HEK293 (cell line): ENCODE data around the gene OXSM.

Source experiments
- ELK4 ChIP-seq: IDR thresholded peaks from 2 replicates; pipeline ENCODE4 v1.6.1; 2011; ENCODE audit warnings: mild to moderate bottlenecking, low read depth, low read length, borderline replicate concordance
- HOXD13 ChIP-seq: sonication (generic); formaldehyde crosslinking; IDR thresholded peaks from 2 replicates; pipeline ENCODE4 v1.8.0; 2022; ENCODE audit warnings: missing genetic modification reagents, borderline replicate concordance
- REST ChIP-seq: fragments of 450-650 bp; formaldehyde crosslinking; IDR thresholded peaks from 2 replicates; pipeline ENCODE4 v1.5.1; 2016; ENCODE audit warnings: missing biosample characterization, missing genetic modification characterization
- YY1 ChIP-seq: fragments of 450-650 bp; formaldehyde crosslinking; IDR thresholded peaks from 2 replicates; pipeline ENCODE4 v1.5.1; 2018; ENCODE audit warnings: missing biosample characterization, missing genetic modification characterization
- YY2 ChIP-seq: fragments of 450-650 bp; formaldehyde crosslinking; IDR thresholded peaks from 2 replicates; pipeline ENCODE4 v1.5.1; 2016; ENCODE audit warnings: missing biosample characterization, missing genetic modification characterization
- ZNF16 ChIP-seq: fragments of 450-650 bp; formaldehyde crosslinking; IDR thresholded peaks from 2 replicates; pipeline ENCODE4 v1.5.1; 2016; ENCODE audit warnings: low read depth, missing biosample characterization, missing genetic modification characterization
- ZNF266 ChIP-seq: fragments of 450-650 bp; formaldehyde crosslinking; IDR thresholded peaks from 2 replicates; pipeline ENCODE4 v1.5.1; 2016; ENCODE audit warnings: missing biosample characterization, missing genetic modification characterization, low read depth
- ZNF350 ChIP-seq: fragments of 450-650 bp; formaldehyde crosslinking; IDR thresholded peaks from 2 replicates; pipeline ENCODE4 v1.5.0; 2017; ENCODE audit warnings: missing biosample characterization, mild to moderate bottlenecking, missing genetic modification characterization
- ZNF501 ChIP-seq: fragments of 450-650 bp; formaldehyde crosslinking; IDR thresholded peaks from 2 replicates; pipeline ENCODE4 v1.5.1; 2016; ENCODE audit warnings: missing biosample characterization, missing genetic modification characterization
- ZNF776 ChIP-seq: fragments of 450-650 bp; formaldehyde crosslinking; IDR thresholded peaks from 2 replicates; pipeline ENCODE4 v1.5.0; 2017; ENCODE audit warnings: missing biosample characterization, missing genetic modification characterization, borderline replicate concordance
- ZXDB ChIP-seq: fragments of 450-650 bp; formaldehyde crosslinking; IDR thresholded peaks from 2 replicates; pipeline ENCODE4 v1.5.1; 2016; ENCODE audit warnings: missing biosample characterization, missing genetic modification characterization
- TF ChIP-seq, protein P1 (sequence below): fragments of 450-650 bp; formaldehyde crosslinking; IDR thresholded peaks from 2 replicates; pipeline ENCODE4 v1.5.1; 2016; ENCODE audit warnings: missing biosample characterization, missing genetic modification characterization, borderline replicate concordance
- TF ChIP-seq, protein P2 (sequence below): fragments of 450-650 bp; formaldehyde crosslinking; conservative IDR thresholded peaks from 2 replicates; pipeline ENCODE4 v1.5.1; 2016; ENCODE audit warnings: low read depth, missing biosample characterization, missing genetic modification characterization
- TF ChIP-seq, protein P3 (sequence below): fragments of 450-650 bp; formaldehyde crosslinking; IDR thresholded peaks from 2 replicates; pipeline ENCODE4 v1.5.1; 2016; ENCODE audit warnings: missing biosample characterization, missing genetic modification characterization
- TF ChIP-seq, protein P4 (sequence below): fragments of 450-650 bp; formaldehyde crosslinking; IDR thresholded peaks from 2 replicates; pipeline ENCODE4 v1.5.1; 2017; ENCODE audit warnings: missing biosample characterization, missing genetic modification characterization
- TF ChIP-seq, protein P5 (sequence below): fragments of 450-650 bp; IDR thresholded peaks from 2 replicates; pipeline ENCODE4 v1.5.1; 2018; ENCODE audit warnings: missing biosample characterization, missing genetic modification characterization

The OXSM gene

DNA sequence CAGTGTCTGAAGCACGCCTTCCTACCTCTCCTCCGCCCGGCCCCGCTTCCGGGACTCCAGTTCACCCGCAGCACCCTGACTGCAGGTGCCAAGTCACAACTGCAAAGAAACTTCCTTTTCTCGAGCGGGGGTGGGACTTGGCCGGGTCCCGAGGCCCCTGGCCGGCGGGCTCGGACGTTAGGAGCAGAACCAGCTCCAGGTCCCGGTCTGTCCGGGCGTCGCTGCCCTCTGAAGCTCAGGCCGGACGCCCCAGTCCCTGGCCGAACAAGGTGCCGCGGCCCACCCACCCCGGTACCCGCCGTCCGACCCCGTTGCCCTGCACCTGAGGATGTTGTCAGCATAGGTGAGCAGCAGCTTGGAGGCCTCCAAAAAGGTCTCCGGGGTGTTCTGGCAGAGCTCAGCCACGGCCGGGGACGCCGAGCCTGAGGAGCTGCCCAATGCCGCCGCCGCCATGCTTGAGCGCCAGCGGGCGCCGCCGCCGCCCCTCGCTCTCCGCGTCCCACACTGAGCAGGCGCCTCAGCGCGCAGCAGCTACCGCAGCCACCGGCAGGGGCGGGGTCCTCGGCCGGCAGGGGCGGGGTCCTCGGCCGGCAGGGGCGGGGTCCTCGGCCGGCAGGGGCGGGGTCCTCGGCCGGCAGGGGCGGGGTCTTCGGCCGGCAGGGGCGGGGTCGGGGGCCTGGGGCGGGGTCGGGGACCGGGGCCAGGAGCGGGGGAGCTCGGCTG, 6.8 kb upstream of the OXSM start, which contains the start of gene NGLY1 (continued):
- TF ChIP-seq, protein P1, sequence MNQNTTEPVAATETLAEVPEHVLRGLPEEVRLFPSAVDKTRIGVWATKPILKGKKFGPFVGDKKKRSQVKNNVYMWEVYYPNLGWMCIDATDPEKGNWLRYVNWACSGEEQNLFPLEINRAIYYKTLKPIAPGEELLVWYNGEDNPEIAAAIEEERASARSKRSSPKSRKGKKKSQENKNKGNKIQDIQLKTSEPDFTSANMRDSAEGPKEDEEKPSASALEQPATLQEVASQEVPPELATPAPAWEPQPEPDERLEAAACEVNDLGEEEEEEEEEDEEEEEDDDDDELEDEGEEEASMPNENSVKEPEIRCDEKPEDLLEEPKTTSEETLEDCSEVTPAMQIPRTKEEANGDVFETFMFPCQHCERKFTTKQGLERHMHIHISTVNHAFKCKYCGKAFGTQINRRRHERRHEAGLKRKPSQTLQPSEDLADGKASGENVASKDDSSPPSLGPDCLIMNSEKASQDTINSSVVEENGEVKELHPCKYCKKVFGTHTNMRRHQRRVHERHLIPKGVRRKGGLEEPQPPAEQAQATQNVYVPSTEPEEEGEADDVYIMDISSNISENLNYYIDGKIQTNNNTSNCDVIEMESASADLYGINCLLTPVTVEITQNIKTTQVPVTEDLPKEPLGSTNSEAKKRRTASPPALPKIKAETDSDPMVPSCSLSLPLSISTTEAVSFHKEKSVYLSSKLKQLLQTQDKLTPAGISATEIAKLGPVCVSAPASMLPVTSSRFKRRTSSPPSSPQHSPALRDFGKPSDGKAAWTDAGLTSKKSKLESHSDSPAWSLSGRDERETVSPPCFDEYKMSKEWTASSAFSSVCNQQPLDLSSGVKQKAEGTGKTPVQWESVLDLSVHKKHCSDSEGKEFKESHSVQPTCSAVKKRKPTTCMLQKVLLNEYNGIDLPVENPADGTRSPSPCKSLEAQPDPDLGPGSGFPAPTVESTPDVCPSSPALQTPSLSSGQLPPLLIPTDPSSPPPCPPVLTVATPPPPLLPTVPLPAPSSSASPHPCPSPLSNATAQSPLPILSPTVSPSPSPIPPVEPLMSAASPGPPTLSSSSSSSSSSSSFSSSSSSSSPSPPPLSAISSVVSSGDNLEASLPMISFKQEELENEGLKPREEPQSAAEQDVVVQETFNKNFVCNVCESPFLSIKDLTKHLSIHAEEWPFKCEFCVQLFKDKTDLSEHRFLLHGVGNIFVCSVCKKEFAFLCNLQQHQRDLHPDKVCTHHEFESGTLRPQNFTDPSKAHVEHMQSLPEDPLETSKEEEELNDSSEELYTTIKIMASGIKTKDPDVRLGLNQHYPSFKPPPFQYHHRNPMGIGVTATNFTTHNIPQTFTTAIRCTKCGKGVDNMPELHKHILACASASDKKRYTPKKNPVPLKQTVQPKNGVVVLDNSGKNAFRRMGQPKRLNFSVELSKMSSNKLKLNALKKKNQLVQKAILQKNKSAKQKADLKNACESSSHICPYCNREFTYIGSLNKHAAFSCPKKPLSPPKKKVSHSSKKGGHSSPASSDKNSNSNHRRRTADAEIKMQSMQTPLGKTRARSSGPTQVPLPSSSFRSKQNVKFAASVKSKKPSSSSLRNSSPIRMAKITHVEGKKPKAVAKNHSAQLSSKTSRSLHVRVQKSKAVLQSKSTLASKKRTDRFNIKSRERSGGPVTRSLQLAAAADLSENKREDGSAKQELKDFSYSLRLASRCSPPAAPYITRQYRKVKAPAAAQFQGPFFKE (tag by site-specific recombination): no peak
- TF ChIP-seq ZNF16 (tag by site-specific recombination): no peak
- no peak for TF ChIP-seq ZNF266 (tag by site-specific recombination)
- no peak for TF ChIP-seq ELK4
- no peak for TF ChIP-seq ZNF776 (tag by site-specific recombination)
- TF ChIP-seq, protein P2, sequence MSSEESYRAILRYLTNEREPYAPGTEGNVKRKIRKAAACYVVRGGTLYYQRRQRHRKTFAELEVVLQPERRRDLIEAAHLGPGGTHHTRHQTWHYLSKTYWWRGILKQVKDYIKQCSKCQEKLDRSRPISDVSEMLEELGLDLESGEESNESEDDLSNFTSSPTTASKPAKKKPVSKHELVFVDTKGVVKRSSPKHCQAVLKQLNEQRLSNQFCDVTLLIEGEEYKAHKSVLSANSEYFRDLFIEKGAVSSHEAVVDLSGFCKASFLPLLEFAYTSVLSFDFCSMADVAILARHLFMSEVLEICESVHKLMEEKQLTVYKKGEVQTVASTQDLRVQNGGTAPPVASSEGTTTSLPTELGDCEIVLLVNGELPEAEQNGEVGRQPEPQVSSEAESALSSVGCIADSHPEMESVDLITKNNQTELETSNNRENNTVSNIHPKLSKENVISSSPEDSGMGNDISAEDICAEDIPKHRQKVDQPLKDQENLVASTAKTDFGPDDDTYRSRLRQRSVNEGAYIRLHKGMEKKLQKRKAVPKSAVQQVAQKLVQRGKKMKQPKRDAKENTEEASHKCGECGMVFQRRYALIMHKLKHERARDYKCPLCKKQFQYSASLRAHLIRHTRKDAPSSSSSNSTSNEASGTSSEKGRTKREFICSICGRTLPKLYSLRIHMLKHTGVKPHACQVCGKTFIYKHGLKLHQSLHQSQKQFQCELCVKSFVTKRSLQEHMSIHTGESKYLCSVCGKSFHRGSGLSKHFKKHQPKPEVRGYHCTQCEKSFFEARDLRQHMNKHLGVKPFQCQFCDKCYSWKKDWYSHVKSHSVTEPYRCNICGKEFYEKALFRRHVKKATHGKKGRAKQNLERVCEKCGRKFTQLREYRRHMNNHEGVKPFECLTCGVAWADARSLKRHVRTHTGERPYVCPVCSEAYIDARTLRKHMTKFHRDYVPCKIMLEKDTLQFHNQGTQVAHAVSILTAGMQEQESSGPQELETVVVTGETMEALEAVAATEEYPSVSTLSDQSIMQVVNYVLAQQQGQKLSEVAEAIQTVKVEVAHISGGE (tag by site-specific recombination): peak; percentile 74
- TF ChIP-seq, protein P3, sequence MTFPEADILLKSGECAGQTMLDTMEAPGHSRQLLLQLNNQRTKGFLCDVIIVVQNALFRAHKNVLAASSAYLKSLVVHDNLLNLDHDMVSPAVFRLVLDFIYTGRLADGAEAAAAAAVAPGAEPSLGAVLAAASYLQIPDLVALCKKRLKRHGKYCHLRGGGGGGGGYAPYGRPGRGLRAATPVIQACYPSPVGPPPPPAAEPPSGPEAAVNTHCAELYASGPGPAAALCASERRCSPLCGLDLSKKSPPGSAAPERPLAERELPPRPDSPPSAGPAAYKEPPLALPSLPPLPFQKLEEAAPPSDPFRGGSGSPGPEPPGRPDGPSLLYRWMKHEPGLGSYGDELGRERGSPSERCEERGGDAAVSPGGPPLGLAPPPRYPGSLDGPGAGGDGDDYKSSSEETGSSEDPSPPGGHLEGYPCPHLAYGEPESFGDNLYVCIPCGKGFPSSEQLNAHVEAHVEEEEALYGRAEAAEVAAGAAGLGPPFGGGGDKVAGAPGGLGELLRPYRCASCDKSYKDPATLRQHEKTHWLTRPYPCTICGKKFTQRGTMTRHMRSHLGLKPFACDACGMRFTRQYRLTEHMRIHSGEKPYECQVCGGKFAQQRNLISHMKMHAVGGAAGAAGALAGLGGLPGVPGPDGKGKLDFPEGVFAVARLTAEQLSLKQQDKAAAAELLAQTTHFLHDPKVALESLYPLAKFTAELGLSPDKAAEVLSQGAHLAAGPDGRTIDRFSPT (tag by site-specific recombination): 0 out of 2 replicates have a peak, but pooled peaks have one; percentile 36
- peak; percentile 66; the same call in 1 of the 2 replicates for TF ChIP-seq ZNF501 (tag by site-specific recombination)
- no peak for TF ChIP-seq ZNF350 (tag by site-specific recombination)
- no peak for TF ChIP-seq HOXD13 (CRISPR knock-in tag)
- TF ChIP-seq REST: no peak
- TF ChIP-seq, protein P4, sequence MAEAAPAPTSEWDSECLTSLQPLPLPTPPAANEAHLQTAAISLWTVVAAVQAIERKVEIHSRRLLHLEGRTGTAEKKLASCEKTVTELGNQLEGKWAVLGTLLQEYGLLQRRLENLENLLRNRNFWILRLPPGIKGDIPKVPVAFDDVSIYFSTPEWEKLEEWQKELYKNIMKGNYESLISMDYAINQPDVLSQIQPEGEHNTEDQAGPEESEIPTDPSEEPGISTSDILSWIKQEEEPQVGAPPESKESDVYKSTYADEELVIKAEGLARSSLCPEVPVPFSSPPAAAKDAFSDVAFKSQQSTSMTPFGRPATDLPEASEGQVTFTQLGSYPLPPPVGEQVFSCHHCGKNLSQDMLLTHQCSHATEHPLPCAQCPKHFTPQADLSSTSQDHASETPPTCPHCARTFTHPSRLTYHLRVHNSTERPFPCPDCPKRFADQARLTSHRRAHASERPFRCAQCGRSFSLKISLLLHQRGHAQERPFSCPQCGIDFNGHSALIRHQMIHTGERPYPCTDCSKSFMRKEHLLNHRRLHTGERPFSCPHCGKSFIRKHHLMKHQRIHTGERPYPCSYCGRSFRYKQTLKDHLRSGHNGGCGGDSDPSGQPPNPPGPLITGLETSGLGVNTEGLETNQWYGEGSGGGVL (tag by site-specific recombination): 0 out of 2 replicates have a peak, but pooled peaks have one; percentile 8
- peak; percentile 66; the same call in 1 of the 2 replicates for TF ChIP-seq YY1 (tag by site-specific recombination)
- TF ChIP-seq, protein P5, sequence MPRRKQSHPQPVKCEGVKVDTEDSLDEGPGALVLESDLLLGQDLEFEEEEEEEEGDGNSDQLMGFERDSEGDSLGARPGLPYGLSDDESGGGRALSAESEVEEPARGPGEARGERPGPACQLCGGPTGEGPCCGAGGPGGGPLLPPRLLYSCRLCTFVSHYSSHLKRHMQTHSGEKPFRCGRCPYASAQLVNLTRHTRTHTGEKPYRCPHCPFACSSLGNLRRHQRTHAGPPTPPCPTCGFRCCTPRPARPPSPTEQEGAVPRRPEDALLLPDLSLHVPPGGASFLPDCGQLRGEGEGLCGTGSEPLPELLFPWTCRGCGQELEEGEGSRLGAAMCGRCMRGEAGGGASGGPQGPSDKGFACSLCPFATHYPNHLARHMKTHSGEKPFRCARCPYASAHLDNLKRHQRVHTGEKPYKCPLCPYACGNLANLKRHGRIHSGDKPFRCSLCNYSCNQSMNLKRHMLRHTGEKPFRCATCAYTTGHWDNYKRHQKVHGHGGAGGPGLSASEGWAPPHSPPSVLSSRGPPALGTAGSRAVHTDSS (tag by site-specific recombination): no peak
- peak; percentile 64 for TF ChIP-seq YY2 (tag by site-specific recombination)
- peak; percentile 16; the same call in 1 of the 2 replicates for TF ChIP-seq ZXDB (tag by site-specific recombination)
